Parathyroid adenoma (tissue), 2 donors: Measurements from ENCODE around the gene CD36.

Source experiments
- H2AFZ ChIP-seq: fragments of 300-600 bp; sonication (generic); one replicate; pipeline ENCODE4 v1.7.0; 2017; ENCODE audit warnings: antibody characterized with exemption, mild to moderate bottlenecking
- H3K27ac ChIP-seq: fragments of 300-600 bp; sonication (generic); one replicate; pipeline ENCODE4 v1.7.0; 2017
- H3K27me3 ChIP-seq: fragments of 300-600 bp; sonication (generic); one replicate; pipeline ENCODE4 v1.7.0; 2017; ENCODE audit warnings: low read length; ENCODE audit not compliant: control insufficient read depth, insufficient read depth
- H3K36me3 ChIP-seq: fragments of 300-600 bp; sonication (generic); one replicate; pipeline ENCODE4 v1.7.0; 2017; ENCODE audit warnings: low read length; ENCODE audit not compliant: control insufficient read depth, insufficient read depth
- H3K4me1 ChIP-seq: fragments of 300-600 bp; sonication (generic); one replicate; pipeline ENCODE4 v1.7.0; 2017; ENCODE audit warnings: control low read depth
- H3K4me2 ChIP-seq: fragments of 300-600 bp; sonication (generic); one replicate; pipeline ENCODE4 v1.7.0; 2017; ENCODE audit warnings: low read length
- H3K4me3 ChIP-seq: fragments of 300-600 bp; sonication (generic); one replicate; pipeline ENCODE4 v1.7.0; 2017; ENCODE audit warnings: low read depth, low read length
- H3K79me2 ChIP-seq: fragments of 300-600 bp; sonication (generic); one replicate; pipeline ENCODE4 v1.7.0; 2017; ENCODE audit warnings: control low read depth
- H3K9ac ChIP-seq: fragments of 300-600 bp; sonication (generic); one replicate; pipeline ENCODE4 v1.7.0; 2017; ENCODE audit warnings: mild to moderate bottlenecking
- H3K9me3 ChIP-seq: fragments of 300-600 bp; sonication (generic); one replicate; pipeline ENCODE4 v1.7.0; 2017; ENCODE audit warnings: low read length; ENCODE audit not compliant: control insufficient read depth
- TF ChIP-seq, protein P1 (sequence below): fragments of 300-600 bp; sonication (generic); IDR thresholded peaks from one replicate; pipeline ENCODE4 v1.7.0; 2017; ENCODE audit warnings: antibody characterized with exemption, mild to moderate bottlenecking
- donor health status: primary hyperparathyroidism.

CD36 gene

DNA sequence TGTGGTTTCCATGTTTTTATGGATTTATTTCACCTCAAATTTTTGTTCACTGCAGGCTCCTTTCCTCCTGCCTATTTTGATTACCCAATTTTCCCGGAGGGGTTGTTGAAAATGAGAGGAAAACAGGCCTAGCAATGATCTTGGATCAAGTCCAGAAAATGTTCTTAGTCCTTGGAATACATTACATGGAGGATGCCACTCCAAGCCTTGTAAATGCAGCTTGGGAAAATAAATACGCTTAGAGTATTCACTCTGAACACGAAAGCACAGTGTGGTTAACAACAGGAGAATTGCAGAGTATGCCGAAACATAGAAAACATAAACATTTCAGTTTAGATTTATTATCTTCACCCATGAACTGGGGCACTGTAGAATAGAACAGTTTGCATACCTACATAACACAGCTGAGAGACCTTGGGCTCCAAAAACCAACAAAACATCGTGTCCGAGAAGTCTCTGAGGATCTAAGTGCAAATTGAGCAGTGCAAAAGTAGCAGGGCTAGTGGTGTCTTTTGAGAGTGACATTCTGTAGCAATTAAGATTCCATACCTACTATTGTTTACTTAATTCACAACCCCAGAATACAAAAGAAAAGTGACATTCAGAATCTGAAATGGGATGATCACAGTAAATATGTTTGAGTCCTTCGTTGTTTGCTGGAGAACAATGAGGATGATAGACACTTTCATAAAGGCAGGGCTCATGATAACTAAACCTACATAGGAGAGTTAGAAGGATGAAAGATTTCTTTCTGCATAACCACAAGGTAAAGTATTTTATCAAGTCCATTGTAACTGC is 7.6 kb upstream of the CD36 start:
- Histone ChIP-seq H3K9me3 (no peaks in the 10 kb centered on the region), H3K27me3 (no peaks in the 10 kb centered on the region), H3K4me3 (no peak overlapping the region), H3K9ac (no peak overlapping the region), H3K79me2 (no peaks in the 10 kb centered on the region), H3K4me1 (no peaks in the 10 kb centered on the region), H3K36me3 (no peaks in the 10 kb centered on the region), H2AFZ (no peak overlapping the region), H3K27ac (no peak overlapping the region), H3K4me2 (no peak overlapping the region)
- TF ChIP-seq, protein P1, sequence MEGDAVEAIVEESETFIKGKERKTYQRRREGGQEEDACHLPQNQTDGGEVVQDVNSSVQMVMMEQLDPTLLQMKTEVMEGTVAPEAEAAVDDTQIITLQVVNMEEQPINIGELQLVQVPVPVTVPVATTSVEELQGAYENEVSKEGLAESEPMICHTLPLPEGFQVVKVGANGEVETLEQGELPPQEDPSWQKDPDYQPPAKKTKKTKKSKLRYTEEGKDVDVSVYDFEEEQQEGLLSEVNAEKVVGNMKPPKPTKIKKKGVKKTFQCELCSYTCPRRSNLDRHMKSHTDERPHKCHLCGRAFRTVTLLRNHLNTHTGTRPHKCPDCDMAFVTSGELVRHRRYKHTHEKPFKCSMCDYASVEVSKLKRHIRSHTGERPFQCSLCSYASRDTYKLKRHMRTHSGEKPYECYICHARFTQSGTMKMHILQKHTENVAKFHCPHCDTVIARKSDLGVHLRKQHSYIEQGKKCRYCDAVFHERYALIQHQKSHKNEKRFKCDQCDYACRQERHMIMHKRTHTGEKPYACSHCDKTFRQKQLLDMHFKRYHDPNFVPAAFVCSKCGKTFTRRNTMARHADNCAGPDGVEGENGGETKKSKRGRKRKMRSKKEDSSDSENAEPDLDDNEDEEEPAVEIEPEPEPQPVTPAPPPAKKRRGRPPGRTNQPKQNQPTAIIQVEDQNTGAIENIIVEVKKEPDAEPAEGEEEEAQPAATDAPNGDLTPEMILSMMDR = no peak

DNA sequence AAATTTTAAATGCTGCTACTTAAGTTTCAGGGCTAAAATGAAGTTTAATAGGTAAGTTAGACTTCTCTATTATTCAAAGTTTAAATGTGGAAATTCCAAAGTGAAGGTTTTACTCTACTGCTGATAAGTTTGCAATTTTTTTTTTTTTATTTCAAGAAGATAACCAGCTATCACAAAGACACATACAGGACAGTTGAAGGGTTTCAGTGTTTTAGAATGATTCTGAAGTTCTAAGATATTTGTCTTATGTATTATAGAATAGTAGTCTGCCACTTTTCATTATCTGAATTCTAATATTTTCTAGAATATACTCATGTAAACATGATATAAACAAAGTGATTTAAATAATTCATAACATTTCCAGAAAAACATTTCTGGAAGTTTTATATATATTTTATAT is 7.0 kb upstream of the CD36 start:
- Histone ChIP-seq H3K27me3 (no peaks in the 10 kb centered on the region), H3K27ac (no peak overlapping the region), H3K4me2 (no peak overlapping the region), H3K9ac (no peak overlapping the region), H3K79me2 (no peaks in the 10 kb centered on the region), H3K4me3 (no peak overlapping the region), H3K9me3 (no peaks in the 10 kb centered on the region), H3K4me1 (no peaks in the 10 kb centered on the region), H2AFZ (no peak overlapping the region), H3K36me3 (no peaks in the 10 kb centered on the region)
- TF ChIP-seq, protein P1 = no peak

DNA sequence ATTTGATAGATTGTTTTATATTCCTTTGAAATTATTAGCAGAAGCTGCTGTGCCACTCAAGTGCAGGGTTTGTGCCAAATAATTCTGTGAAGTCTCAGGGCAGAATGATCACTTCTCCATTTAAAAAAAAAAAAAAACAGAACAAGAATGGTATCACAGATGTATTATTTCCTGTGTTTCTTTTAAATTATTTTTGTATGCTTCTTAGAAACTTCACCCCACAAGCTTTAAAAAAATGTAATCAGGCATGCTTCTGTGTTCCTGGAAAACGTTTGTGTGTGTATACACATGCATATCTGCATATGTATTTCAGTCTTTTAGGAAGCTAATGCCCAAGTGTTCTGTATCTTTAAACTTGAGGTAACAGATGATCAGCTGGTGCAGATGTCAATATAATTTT is 6.3 kb upstream of the CD36 start:
- Histone ChIP-seq H3K4me1 (no peaks in the 10 kb centered on the region), H2AFZ (no peak overlapping the region), H3K9me3 (no peaks in the 10 kb centered on the region), H3K27ac (no peak overlapping the region), H3K27me3 (no peaks in the 10 kb centered on the region), H3K9ac (no peak overlapping the region), H3K4me2 (no peak overlapping the region), H3K79me2 (no peaks in the 10 kb centered on the region), H3K36me3 (no peaks in the 10 kb centered on the region), H3K4me3 (no peak overlapping the region)
- TF ChIP-seq, protein P1 = no peak

DNA sequence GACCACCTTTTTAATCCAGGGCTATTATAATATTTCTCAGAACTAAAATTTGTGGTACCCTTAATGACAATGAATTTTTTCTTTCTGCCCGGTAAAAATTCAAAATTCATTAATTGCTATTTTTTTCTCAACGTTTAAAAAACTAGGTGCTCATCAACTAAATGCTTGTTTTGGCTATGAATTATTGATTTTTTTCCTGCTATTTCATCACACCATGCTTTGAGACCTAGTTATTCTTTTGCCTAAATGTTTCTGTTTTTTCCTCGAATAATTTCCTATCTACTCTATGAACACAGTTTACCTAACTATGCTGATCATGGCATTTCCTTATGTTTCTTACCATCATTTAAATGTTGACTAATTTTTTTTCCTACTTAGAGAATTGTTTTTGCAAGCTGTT is 5.6 kb upstream of the CD36 start:
- no peak overlapping the region for H3K4me3 ChIP-seq
- H3K27ac ChIP-seq = no peak overlapping the region
- H3K27me3 ChIP-seq = no peaks in the 10 kb centered on the region
- no peaks in the 10 kb centered on the region for H3K9me3 ChIP-seq
- no peak overlapping the region for H3K4me2 ChIP-seq
- no peak overlapping the region for H3K9ac ChIP-seq
- no peaks in the 10 kb centered on the region for H3K79me2 ChIP-seq
- H3K36me3 ChIP-seq = no peaks in the 10 kb centered on the region
- H2AFZ ChIP-seq = no peak overlapping the region
- TF ChIP-seq, protein P1 = no peak
- no peaks in the 10 kb centered on the region for H3K4me1 ChIP-seq

DNA sequence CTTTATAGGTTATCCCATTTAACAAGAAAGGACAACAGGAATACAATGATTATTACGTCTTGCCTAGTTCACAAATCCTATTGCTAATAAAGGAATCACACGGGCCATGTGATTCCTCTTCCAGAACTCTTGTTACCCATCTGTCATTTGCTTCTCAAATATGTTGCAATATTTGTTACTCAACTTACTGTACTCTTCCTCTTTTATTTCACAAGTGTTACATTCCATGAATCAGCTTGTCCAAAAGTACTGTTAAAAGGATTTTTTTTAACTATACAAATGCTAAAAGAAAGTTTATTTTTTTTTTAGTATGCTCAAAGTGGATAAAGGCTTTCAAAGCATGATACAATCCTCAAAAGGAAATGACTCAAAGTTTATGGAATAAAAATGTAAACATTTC is 3.9 kb upstream of the CD36 start:
- Histone ChIP-seq H2AFZ (no peak overlapping the region), H3K9ac (no peak overlapping the region), H3K4me3 (no peak overlapping the region), H3K27me3 (no peaks in the 10 kb centered on the region), H3K36me3 (no peaks in the 10 kb centered on the region), H3K27ac (no peak overlapping the region), H3K9me3 (no peaks in the 10 kb centered on the region), H3K79me2 (no peaks in the 10 kb centered on the region), H3K4me2 (no peak overlapping the region), H3K4me1 (no peaks in the 10 kb centered on the region)
- TF ChIP-seq, protein P1 = no peak
